Neural crest cell (in vitro differentiated cells): ENCODE results near the gene PRKN. TPM values are rescaled to one million over a fixed set of nuclear protein-coding genes. Genes with fewer than 3 reads are reported as not detected.

ENCODE experiments used
- DNase-seq: peaks from one replicate; pipeline ENCODE4 v3.0.0; 2021; ENCODE audit warnings: low read depth, mixed read lengths, low spot score
- H3K27ac Mint-ChIP-seq: one replicate; pipeline ENCODE4 v1.8.0; 2021; ENCODE audit warnings: mild to moderate bottlenecking, mixed read lengths; ENCODE audit not compliant: unreplicated experiment
- H3K27me3 Mint-ChIP-seq: 2 replicates; pipeline ENCODE4 v1.8.0; 2021; ENCODE audit warnings: low read depth, mild to moderate bottlenecking, mixed read lengths
- H3K36me3 Mint-ChIP-seq: 2 replicates; pipeline ENCODE4 v1.8.0; 2021; ENCODE audit warnings: low read depth, mild to moderate bottlenecking, mixed read lengths
- H3K4me1 Mint-ChIP-seq: 2 replicates; pipeline ENCODE4 v1.8.0; 2021; ENCODE audit warnings: mixed read lengths
- H3K4me3 Mint-ChIP-seq: one replicate; pipeline ENCODE4 v1.8.0; 2021; ENCODE audit warnings: mild to moderate bottlenecking, mixed read lengths
- H3K9me3 Mint-ChIP-seq: 2 replicates; pipeline ENCODE4 v1.8.0; 2021; ENCODE audit warnings: mixed read lengths
- CTCF ChIP-seq: fragments of 200-600 bp; sonication (generic); conservative IDR thresholded peaks from 2 replicates; pipeline ENCODE4 v1.5.0; 2021; ENCODE audit warnings: antibody characterized with exemption, mild to moderate bottlenecking
- total RNA-seq: library from RNA; stranded (reverse); gene quantifications from 2 replicates; pipeline ENCODE4 v1.2.1, GENCODE V29; 2021

The PRKN gene
- total RNA-seq, 1 donor from 2014 or later: 3.2 TPM

DNA sequence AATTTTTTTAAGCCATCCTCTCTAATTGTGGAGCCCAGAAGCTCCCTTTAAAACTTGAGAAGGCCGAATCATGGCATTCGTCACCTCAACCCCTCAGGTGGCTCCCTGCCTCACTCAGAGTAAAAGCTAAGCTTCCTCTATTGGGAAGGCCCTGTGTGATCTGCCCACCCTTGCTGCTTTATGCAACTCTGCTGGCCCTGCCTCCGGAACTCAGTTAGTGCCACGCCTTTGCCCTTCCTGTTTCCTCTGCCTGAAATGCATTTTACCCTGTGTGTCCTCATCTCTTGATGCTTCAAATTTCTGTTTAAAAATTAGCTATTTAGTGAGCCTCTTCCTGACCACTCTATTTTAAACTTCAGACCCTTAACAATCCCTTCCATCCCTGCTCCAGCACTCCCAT lies 5.9 kb upstream of the PRKN start:
- no peak for TF ChIP-seq CTCF
- peaks cover 2% of the 10 kb centered on the region for H3K9me3 Mint-ChIP-seq
- H3K27me3 Mint-ChIP-seq: no peaks in the 10 kb centered on the region
- DNase-seq: no peak
- H3K27ac Mint-ChIP-seq: no peak overlapping the region
- H3K4me1 Mint-ChIP-seq: peaks cover 2% of the 10 kb centered on the region
- H3K4me3 Mint-ChIP-seq: no peak overlapping the region
- H3K36me3 Mint-ChIP-seq: no peaks in the 10 kb centered on the region

GRCh38 chr6:162730502-162730901 lies 2.9 kb upstream of the PRKN start:
- Mint-ChIP-seq H3K4me1 (peaks cover 18% of the 10 kb centered on the region), H3K4me3 (no peak overlapping the region), H3K27me3 (peaks cover 3% of the 10 kb centered on the region), H3K27ac (no peak overlapping the region), H3K36me3 (no peaks in the 10 kb centered on the region), H3K9me3 (peaks cover 2% of the 10 kb centered on the region)
- no peak for TF ChIP-seq CTCF
- DNase-seq: no peak

DNA sequence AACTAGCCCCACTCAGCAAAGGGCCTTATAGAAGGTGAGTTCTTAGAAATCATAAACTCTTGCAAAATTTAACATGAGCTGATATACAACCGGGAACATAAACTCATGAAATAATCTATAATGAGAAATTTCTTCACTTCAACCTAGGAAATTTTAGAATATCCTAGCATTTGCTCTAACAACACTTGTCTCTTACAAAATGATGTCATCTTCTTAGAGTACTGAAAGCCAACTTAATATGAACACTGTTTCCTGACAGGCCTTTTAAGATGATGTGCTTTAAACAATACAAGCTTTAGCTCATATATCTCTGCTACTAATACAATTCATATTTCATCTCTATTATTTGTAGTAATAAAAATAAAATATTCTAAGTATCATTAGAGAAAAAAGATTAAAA lies 1.1 kb upstream of the PRKN start:
- no peak for DNase-seq
- H3K27ac Mint-ChIP-seq: no peak overlapping the region
- H3K4me3 Mint-ChIP-seq: peak overlapping the region; percentile 95
- H3K9me3 Mint-ChIP-seq: no peaks in the 10 kb centered on the region
- peaks cover 6% of the 10 kb centered on the region for H3K27me3 Mint-ChIP-seq
- no peak for TF ChIP-seq CTCF
- peaks cover 24% of the 10 kb centered on the region for H3K4me1 Mint-ChIP-seq
- no peaks in the 10 kb centered on the region for H3K36me3 Mint-ChIP-seq

- Mint-ChIP-seq H3K36me3 (no peaks in the 10 kb centered on the region), H3K4me3 (peak overlapping the region; percentile 95), H3K9me3 (no peaks in the 10 kb centered on the region), H3K27me3 (peaks cover 6% of the 10 kb centered on the region), H3K27ac (peak overlapping the region; percentile 94), H3K4me1 (peaks cover 27% of the 10 kb centered on the region)
- no peak for DNase-seq
- TF ChIP-seq CTCF: no peak
These were observed 631 bp upstream of the PRKN start for GRCh38 chr6:162728197-162728596.

GRCh38 chr6:162726947-162727321 lies 632 bp downstream of the PRKN start:
- no peak for DNase-seq
- peak overlapping the region; percentile 92 for H3K27ac Mint-ChIP-seq
- no peaks in the 10 kb centered on the region for H3K9me3 Mint-ChIP-seq

More at GRCh38 chr6:162726947-162727321, 632 bp downstream of the PRKN start:
- Mint-ChIP-seq H3K4me3 (peak overlapping the region; percentile 95), H3K4me1 (peaks cover 28% of the 10 kb centered on the region), H3K36me3 (no peaks in the 10 kb centered on the region), H3K27me3 (peaks cover 6% of the 10 kb centered on the region)
- no peak for TF ChIP-seq CTCF
